ENCODE data around the gene HNRNPH2. TPM values are rescaled to one million over a fixed set of nuclear protein-coding genes. Genes with fewer than 3 reads are reported as not detected.
A peak's percentile ranks its signal among the peaks of the same experiment; 100 is the strongest.

Gene HNRNPH2
- total RNA-seq, 1 donor from 2014 or later, result 31.5 TPM

GRCh38 chrX:101397779-101398178 is 10.2 kb upstream of the HNRNPH2 start:
- peak; percentile 82 for ATAC-seq

- no peak for ATAC-seq
Measured at GRCh38 chrX:101398694-101399093, 9.3 kb upstream of the HNRNPH2 start.

- no peak for ATAC-seq
Measured at GRCh38 chrX:101399825-101400224, 8.2 kb upstream of the HNRNPH2 start.

- no peak for ATAC-seq
Measured at GRCh38 chrX:101407167-101407747, 765 bp upstream of the HNRNPH2 start.

GRCh38 chrX:101408532-101408841 is 465 bp downstream of the HNRNPH2 start:
- no peak for ATAC-seq

- no peak for ATAC-seq
Measured at GRCh38 chrX:101409043-101409442, 1.0 kb downstream of the HNRNPH2 start.

- ATAC-seq, result no peak
Measured at GRCh38 chrX:101410461-101410860, 2.4 kb downstream of the HNRNPH2 start.

GRCh38 chrX:101411984-101412383 is 4.0 kb downstream of the HNRNPH2 start:
- no peak for ATAC-seq

- peak; percentile 72 for ATAC-seq
Measured at GRCh38 chrX:101415180-101416145, 7.4 kb downstream of the HNRNPH2 start.

- no peak for ATAC-seq
Measured at GRCh38 chrX:101416691-101417090, 8.7 kb downstream of the HNRNPH2 start.

- no peak for ATAC-seq
Measured at GRCh38 chrX:101417190-101417589, 9.2 kb downstream of the HNRNPH2 start.

GRCh38 chrX:101417981-101418841 is 10.2 kb downstream of the HNRNPH2 start:
- peak; percentile 55 for ATAC-seq

- ATAC-seq, result no peak
Measured at GRCh38 chrX:101419489-101419888, 11.5 kb downstream of the HNRNPH2 start.

- no peak for ATAC-seq
Measured at GRCh38 chrX:101427954-101428353, 19.9 kb downstream of the HNRNPH2 start.

- ATAC-seq, result no peak
Measured at GRCh38 chrX:101429934-101430333, 21.9 kb downstream of the HNRNPH2 start.

- ATAC-seq, result no peak
Measured at GRCh38 chrX:101430457-101431078, 22.5 kb downstream of the HNRNPH2 start.

GRCh38 chrX:101442085-101442484 is 34.1 kb downstream of the HNRNPH2 start:
- ATAC-seq, result no peak

GRCh38 chrX:101449279-101449678 is 41.3 kb downstream of the HNRNPH2 start:
- no peak for ATAC-seq

- no peak for ATAC-seq
Measured at GRCh38 chrX:101450085-101450484, 42.1 kb downstream of the HNRNPH2 start.

- ATAC-seq, result no peak
Measured at GRCh38 chrX:101450961-101451360, 42.9 kb downstream of the HNRNPH2 start.

GRCh38 chrX:101452056-101452455 is 44.0 kb downstream of the HNRNPH2 start:
- ATAC-seq, result no peak

- no peak for ATAC-seq
Measured at GRCh38 chrX:101460669-101461068, 52.6 kb downstream of the HNRNPH2 start.

GRCh38 chrX:101462892-101463291 is 54.9 kb downstream of the HNRNPH2 start:
- ATAC-seq, result no peak
